ENCODE measurements around the gene P3H2. TPM values are rescaled to one million over a fixed set of nuclear protein-coding genes. Genes with fewer than 3 reads are reported as not detected.

The P3H2 gene
- total RNA-seq, 1 donor = 0.84 TPM

GRCh38 chr3:189954733-189955665, 165.7 kb downstream of the P3H2 start:
- H3K27me3 ChIP-seq (ENCODE audit: insufficient read depth, low read length) = no peaks in the 10 kb centered on the region
- no peaks in the 10 kb centered on the region for H3K4me1 ChIP-seq (ENCODE audit: insufficient read depth, low read length)
- H3K9me3 ChIP-seq (ENCODE audit: low read depth, low read length) = no peaks in the 10 kb centered on the region
- H3K4me3 ChIP-seq (ENCODE audit: low read length) = no peak overlapping the region

DNA sequence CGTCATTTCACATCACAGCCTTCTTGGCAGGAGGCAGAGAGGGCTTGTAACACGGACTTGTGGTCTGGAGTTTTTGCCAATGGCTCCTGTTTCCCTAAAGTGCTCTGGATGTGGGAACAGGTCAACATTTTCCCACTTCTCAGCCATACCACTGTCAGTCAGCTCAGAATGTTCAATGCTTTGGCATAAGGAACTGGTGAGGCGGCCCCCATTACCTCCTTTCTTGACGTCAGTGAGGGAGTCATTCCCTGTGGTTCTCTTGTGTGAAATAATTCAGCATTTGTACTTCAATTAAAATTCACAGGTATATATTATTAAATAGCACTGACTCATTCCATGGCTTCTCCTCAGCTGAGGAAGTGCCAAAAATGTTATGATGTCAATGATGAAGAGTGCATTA, 167.1 kb downstream of the P3H2 start:
- H3K27me3 ChIP-seq (ENCODE audit: insufficient read depth, low read length) = no peaks in the 10 kb centered on the region

GRCh38 chr3:189952272-189952671, 168.4 kb downstream of the P3H2 start:
- no peaks in the 10 kb centered on the region for H3K9me3 ChIP-seq (ENCODE audit: low read depth, low read length)
- no peak overlapping the region for H3K4me3 ChIP-seq (ENCODE audit: low read length)
- no peaks in the 10 kb centered on the region for H3K27me3 ChIP-seq (ENCODE audit: insufficient read depth, low read length)
- H3K4me1 ChIP-seq (ENCODE audit: insufficient read depth, low read length) = no peaks in the 10 kb centered on the region

More for the DNA sequence above, 167.1 kb downstream of the P3H2 start:
- Histone ChIP-seq H3K4me3 (ENCODE audit: low read length) (no peak overlapping the region), H3K9me3 (ENCODE audit: low read depth, low read length) (no peaks in the 10 kb centered on the region), H3K4me1 (ENCODE audit: insufficient read depth, low read length) (no peaks in the 10 kb centered on the region)

DNA sequence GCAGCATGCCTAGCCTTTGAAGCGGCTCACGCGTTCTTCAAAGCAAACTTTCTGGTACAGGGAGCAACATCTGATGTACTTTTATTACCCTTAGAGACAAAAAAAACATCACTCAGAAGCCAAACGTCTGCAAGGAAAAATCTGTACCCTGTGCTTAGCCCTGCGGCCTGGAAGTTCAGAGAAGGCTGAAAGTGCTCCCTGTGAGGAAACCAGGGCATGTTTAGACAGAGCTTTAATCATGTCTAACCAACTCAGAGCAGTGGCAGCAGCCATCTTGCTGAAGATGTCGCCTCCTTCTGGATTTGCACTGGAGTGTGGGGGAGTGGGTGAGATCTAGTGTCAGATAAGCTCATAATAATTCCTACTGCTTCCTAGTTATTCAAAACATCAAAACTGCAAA, 170.4 kb downstream of the P3H2 start:
- Histone ChIP-seq H3K4me1 (ENCODE audit: insufficient read depth, low read length) (no peaks in the 10 kb centered on the region), H3K4me3 (ENCODE audit: low read length) (no peak overlapping the region), H3K27me3 (ENCODE audit: insufficient read depth, low read length) (no peaks in the 10 kb centered on the region), H3K9me3 (ENCODE audit: low read depth, low read length) (no peaks in the 10 kb centered on the region)

DNA sequence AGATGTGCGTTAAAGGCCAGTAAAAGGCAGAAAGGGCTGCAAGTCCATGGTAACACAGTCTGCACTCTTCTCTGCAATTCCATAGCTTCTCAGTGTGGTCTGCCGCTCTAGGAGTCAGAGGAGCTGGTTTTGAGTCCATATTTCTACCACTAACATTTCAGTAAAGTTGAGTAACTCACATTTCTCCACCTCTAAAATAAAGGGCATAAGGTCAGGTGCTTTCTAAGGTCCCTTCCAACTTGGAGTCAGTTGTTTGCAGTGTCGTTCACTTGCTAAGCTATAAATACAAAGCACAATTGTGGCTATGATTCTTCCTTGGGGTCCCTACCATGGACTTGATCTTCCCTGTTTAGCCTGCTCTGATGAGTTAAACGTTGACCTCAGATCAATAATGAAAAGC, 171.1 kb downstream of the P3H2 start:
- Histone ChIP-seq H3K4me1 (ENCODE audit: insufficient read depth, low read length) (no peaks in the 10 kb centered on the region), H3K4me3 (ENCODE audit: low read length) (no peak overlapping the region), H3K27me3 (ENCODE audit: insufficient read depth, low read length) (no peaks in the 10 kb centered on the region), H3K9me3 (ENCODE audit: low read depth, low read length) (no peaks in the 10 kb centered on the region)

GRCh38 chr3:189948724-189949045, 172.0 kb downstream of the P3H2 start:
- H3K27me3 ChIP-seq (ENCODE audit: insufficient read depth, low read length) = no peaks in the 10 kb centered on the region
- H3K9me3 ChIP-seq (ENCODE audit: low read depth, low read length) = no peaks in the 10 kb centered on the region
- H3K4me1 ChIP-seq (ENCODE audit: insufficient read depth, low read length) = no peaks in the 10 kb centered on the region
- H3K4me3 ChIP-seq (ENCODE audit: low read length) = no peak overlapping the region

- H3K4me3 ChIP-seq (ENCODE audit: low read length) = no peak overlapping the region
- H3K9me3 ChIP-seq (ENCODE audit: low read depth, low read length) = no peaks in the 10 kb centered on the region
- no peaks in the 10 kb centered on the region for H3K4me1 ChIP-seq (ENCODE audit: insufficient read depth, low read length)
- H3K27me3 ChIP-seq (ENCODE audit: insufficient read depth, low read length) = no peaks in the 10 kb centered on the region
These were observed 172.6 kb downstream of the P3H2 start for GRCh38 chr3:189947948-189948723.

DNA sequence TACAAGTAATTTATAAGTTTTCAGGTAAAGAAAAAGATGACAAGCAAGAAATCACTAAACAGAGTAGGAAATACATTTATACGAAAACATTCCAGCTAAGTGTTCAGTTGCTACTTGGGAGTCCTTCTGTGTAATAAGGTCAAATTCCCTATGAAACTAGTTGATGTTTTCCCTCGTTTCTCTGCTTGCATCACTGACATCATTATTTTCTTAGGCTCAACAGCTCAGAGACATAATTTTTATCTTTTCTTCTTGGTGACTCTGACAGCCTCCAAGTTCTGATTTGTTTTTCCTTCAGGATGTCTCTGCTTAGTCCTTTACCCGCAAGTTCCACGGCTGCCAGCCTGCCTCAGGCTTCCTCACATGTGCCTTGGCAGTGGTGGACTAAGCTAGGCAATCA, 173.6 kb downstream of the P3H2 start:
- no peaks in the 10 kb centered on the region for H3K27me3 ChIP-seq (ENCODE audit: insufficient read depth, low read length)
- H3K9me3 ChIP-seq (ENCODE audit: low read depth, low read length) = no peaks in the 10 kb centered on the region
- H3K4me3 ChIP-seq (ENCODE audit: low read length) = no peak overlapping the region
- H3K4me1 ChIP-seq (ENCODE audit: insufficient read depth, low read length) = no peaks in the 10 kb centered on the region

- Histone ChIP-seq H3K9me3 (ENCODE audit: low read depth, low read length) (no peaks in the 10 kb centered on the region), H3K4me1 (ENCODE audit: insufficient read depth, low read length) (no peaks in the 10 kb centered on the region), H3K4me3 (ENCODE audit: low read length) (no peak overlapping the region), H3K27me3 (ENCODE audit: insufficient read depth, low read length) (no peaks in the 10 kb centered on the region)
These were observed 174.6 kb downstream of the P3H2 start for GRCh38 chr3:189945935-189946709.

GRCh38 chr3:189944285-189945145, 176.2 kb downstream of the P3H2 start:
- Histone ChIP-seq H3K27me3 (ENCODE audit: insufficient read depth, low read length) (no peaks in the 10 kb centered on the region), H3K9me3 (ENCODE audit: low read depth, low read length) (no peaks in the 10 kb centered on the region), H3K4me1 (ENCODE audit: insufficient read depth, low read length) (no peaks in the 10 kb centered on the region), H3K4me3 (ENCODE audit: low read length) (no peak overlapping the region)

DNA sequence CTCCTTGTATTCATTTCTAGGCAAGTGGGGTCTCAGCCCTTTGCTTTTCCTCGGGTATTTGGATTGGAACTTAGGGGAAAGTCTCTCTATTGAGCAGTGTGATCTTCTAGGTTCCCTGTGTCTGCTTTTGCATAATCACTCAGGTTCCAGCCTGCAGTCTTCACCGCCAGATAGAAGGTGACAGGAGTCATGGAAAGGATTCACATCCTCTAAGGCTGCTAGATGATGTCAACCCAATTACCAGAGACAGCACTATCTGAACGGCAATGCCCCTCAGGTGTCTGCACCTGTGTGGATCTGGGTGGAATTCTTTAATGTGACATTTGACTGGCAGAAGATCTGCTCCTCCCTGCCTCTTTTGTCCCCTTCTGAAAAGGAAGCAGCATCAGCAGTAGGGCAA, 177.7 kb downstream of the P3H2 start:
- Histone ChIP-seq H3K27me3 (ENCODE audit: insufficient read depth, low read length) (no peaks in the 10 kb centered on the region), H3K9me3 (ENCODE audit: low read depth, low read length) (no peaks in the 10 kb centered on the region), H3K4me3 (ENCODE audit: low read length) (no peak overlapping the region), H3K4me1 (ENCODE audit: insufficient read depth, low read length) (no peaks in the 10 kb centered on the region)

- Histone ChIP-seq H3K9me3 (ENCODE audit: low read depth, low read length) (no peaks in the 10 kb centered on the region), H3K4me1 (ENCODE audit: insufficient read depth, low read length) (no peaks in the 10 kb centered on the region), H3K4me3 (ENCODE audit: low read length) (no peak overlapping the region), H3K27me3 (ENCODE audit: insufficient read depth, low read length) (no peaks in the 10 kb centered on the region)
These were observed 179.0 kb downstream of the P3H2 start for GRCh38 chr3:189941679-189942078.

- Histone ChIP-seq H3K4me1 (ENCODE audit: insufficient read depth, low read length) (no peaks in the 10 kb centered on the region), H3K4me3 (ENCODE audit: low read length) (no peak overlapping the region), H3K9me3 (ENCODE audit: low read depth, low read length) (no peaks in the 10 kb centered on the region), H3K27me3 (ENCODE audit: insufficient read depth, low read length) (no peaks in the 10 kb centered on the region)
These were observed 179.6 kb downstream of the P3H2 start for GRCh38 chr3:189941125-189941524.

DNA sequence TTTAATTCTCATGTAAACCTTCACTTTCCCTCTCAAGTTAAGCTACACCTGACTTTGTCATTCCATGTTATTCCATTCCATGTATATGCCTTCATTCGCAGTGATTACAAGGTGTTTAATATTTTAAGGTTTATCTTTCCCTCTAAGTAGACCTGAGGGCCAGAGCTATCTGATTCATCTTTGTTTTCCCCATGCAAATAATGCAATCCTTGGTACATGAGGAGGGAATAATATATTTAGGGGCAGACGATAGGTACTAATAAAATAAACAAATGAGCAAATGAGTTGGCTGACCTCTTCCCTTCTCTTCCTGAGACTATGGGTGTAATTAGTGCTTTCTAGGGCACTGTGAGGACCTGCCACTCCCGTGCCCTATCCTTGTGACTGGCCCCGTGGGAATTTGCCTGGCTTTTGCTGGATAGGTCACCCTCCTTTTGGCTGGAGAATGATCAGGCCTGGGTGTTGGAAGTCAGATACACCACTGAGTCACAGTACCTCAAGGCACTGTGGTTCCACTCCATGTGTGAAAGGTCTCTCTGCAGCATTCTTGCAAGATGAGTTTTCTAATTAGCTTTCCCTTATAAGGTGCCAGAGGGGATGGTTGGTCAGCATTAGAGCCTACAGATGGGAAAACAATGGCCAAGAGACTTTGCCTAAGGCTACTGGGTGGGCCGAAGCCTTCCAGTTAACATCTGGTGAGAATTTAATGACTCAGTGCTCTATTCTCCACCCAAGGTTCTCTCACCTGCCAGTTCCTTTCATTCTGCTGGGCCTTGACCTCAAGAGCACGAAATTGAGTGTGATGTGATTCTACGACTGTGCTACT, 183.2 kb downstream of the P3H2 start:
- Histone ChIP-seq H3K4me3 (ENCODE audit: low read length) (no peak overlapping the region), H3K4me1 (ENCODE audit: insufficient read depth, low read length) (no peaks in the 10 kb centered on the region), H3K9me3 (ENCODE audit: low read depth, low read length) (no peaks in the 10 kb centered on the region), H3K27me3 (ENCODE audit: insufficient read depth, low read length) (no peaks in the 10 kb centered on the region)
